Keratinocyte (primary cell): ENCODE results near the gene NHSL2. TPM values are rescaled to one million over a fixed set of nuclear protein-coding genes. Genes with fewer than 3 reads are reported as not detected.

Experiments used
- DNase-seq: peaks from one replicate; pipeline ENCODE4 v3.0.0-alpha.2; 2011; ENCODE audit warnings: low read depth, missing footprints, low spot score
- FAIRE-seq: peaks from 2 replicates; lab custom pipeline; 2011; peaks lifted over from hg19 to GRCh38; lab: Jason Lieb, UNC
- H2AFZ ChIP-seq: 2 replicates; pipeline ENCODE4 v1.6.0; 2012; ENCODE audit warnings: low read length, control low read depth, inconsistent platforms; ENCODE audit not compliant: control insufficient read depth
- H3K27ac ChIP-seq: 2 replicates; pipeline ENCODE4 v1.5.1; 2011; ENCODE audit warnings: low read length; ENCODE audit not compliant: control insufficient read depth, insufficient read depth
- H3K27me3 ChIP-seq: 3 replicates; pipeline ENCODE4 v1.6.0; 2011; ENCODE audit warnings: low read length; ENCODE audit not compliant: control insufficient read depth, insufficient read depth; ENCODE audit errors: extremely low read depth
- H3K36me3 ChIP-seq, 2 experiments: 2 replicates in 1 of 2; 3 replicates in 1 of 2; pipeline ENCODE4 v1.5.1; 2011; ENCODE audit warnings: low read length in 2 of 2, mild to moderate bottlenecking in 1 of 2; ENCODE audit not compliant: control insufficient read depth in 2 of 2, insufficient read depth in 2 of 2; ENCODE audit errors: extremely low read depth in 1 of 2
- H3K4me1 ChIP-seq: 3 replicates; pipeline ENCODE4 v1.5.1; 2011; ENCODE audit warnings: low read length; ENCODE audit not compliant: control insufficient read depth, insufficient read depth; ENCODE audit errors: extremely low read depth
- H3K4me2 ChIP-seq: 3 replicates; pipeline ENCODE4 v1.6.0; 2011; ENCODE audit warnings: low read depth, low read length; ENCODE audit not compliant: control insufficient read depth, insufficient read depth; ENCODE audit errors: extremely low read depth
- H3K4me3 ChIP-seq, 3 experiments: fragments of 200-600 bp in 1 of 3; sonication (generic) in 1 of 3; 2 replicates in 2 of 3; 3 replicates in 1 of 3; pipeline ENCODE4 v1.5.1; 2011 to 2016; ENCODE audit warnings: low read length in 3 of 3, mild to moderate bottlenecking in 3 of 3, control low read depth in 2 of 3, inconsistent platforms in 1 of 3, low read depth in 1 of 3, mixed read lengths in 1 of 3, mixed run types in 1 of 3, moderate library complexity in 1 of 3; ENCODE audit not compliant: control insufficient read depth in 2 of 3, insufficient read depth in 2 of 3; ENCODE audit errors: extremely low read depth in 1 of 3
- H3K79me2 ChIP-seq: 2 replicates; pipeline ENCODE4 v1.6.0; 2012; ENCODE audit warnings: low read length; ENCODE audit not compliant: control insufficient read depth, insufficient read depth
- H3K9ac ChIP-seq: 3 replicates; pipeline ENCODE4 v1.6.0; 2011; ENCODE audit warnings: low read length; ENCODE audit not compliant: control insufficient read depth, insufficient read depth; ENCODE audit errors: extremely low read depth
- H3K9me1 ChIP-seq: 3 replicates; pipeline ENCODE4 v1.6.0; 2011; ENCODE audit warnings: low read length; ENCODE audit not compliant: control insufficient read depth, insufficient read depth; ENCODE audit errors: extremely low read depth
- H3K9me3 ChIP-seq: 2 replicates; pipeline ENCODE4 v1.5.1; 2012; ENCODE audit warnings: low read depth, low read length; ENCODE audit not compliant: control insufficient read depth
- H4K20me1 ChIP-seq: 3 replicates; pipeline ENCODE4 v1.6.0; 2011; ENCODE audit warnings: low read length; ENCODE audit not compliant: control insufficient read depth, insufficient read depth; ENCODE audit errors: extremely low read depth
- CTCF ChIP-seq, 3 experiments: IDR thresholded peaks in 1 of 3; conservative IDR thresholded peaks in 1 of 3; optimal IDR thresholded peaks in 1 of 3; 2 replicates in 2 of 3; 3 replicates in 1 of 3; pipeline versions ENCODE3 to v1.5.1; 2011; ENCODE audit warnings: low read length in 3 of 3, mild to moderate bottlenecking in 3 of 3, moderate library complexity in 2 of 3, control low read depth in 1 of 3, inconsistent platforms in 1 of 3; ENCODE audit not compliant: insufficient read depth in 2 of 3; ENCODE audit errors: extremely low read depth in 1 of 3
- EZH2 ChIP-seq: IDR thresholded peaks from one replicate; pipeline ENCODE4 v1.6.1; 2012; ENCODE audit warnings: inconsistent platforms, mild to moderate bottlenecking, low read length, moderate library complexity
- dilution Hi-C: fragments of 300-500 bp; cut with MboI; formaldehyde crosslinking; loops from one replicate; pipeline ENCODE4 v1.7.0; 2020; ENCODE audit warnings: low sequenced_read_pairs; ENCODE audit not compliant: extremely low pct_ligation_motif_present
- polyA plus RNA-seq, 5 experiments: library from polyadenylated mRNA; depleted of rRNA in 3 of 5; stranded (reverse) in 3 of 5; stranded (forward) in 1 of 5; unstranded in 1 of 5; fragments of >200 nt; gene quantifications; 1 replicate in 1 of 5; 2 replicates in 3 of 5; 3 replicates in 1 of 5; pipeline versions ENCODE4 v1.2.1 to v1.2.3, GENCODE V29; 2011 to 2012; ENCODE audit warnings: missing spikeins in 2 of 5, low read depth in 1 of 5, low replicate concordance in 1 of 5

Gene NHSL2
- polyA plus RNA-seq, 1 donor (not counting 4 experiments of a cell fraction or from before 2014, with no cell fraction given), result 0.04 TPM

GRCh38 chrX:72040506-72040905, 129.9 kb downstream of the NHSL2 start:
- Histone ChIP-seq H3K9ac (no peak overlapping the region), H3K4me1 (no peaks in the 10 kb centered on the region), H4K20me1 (no peaks in the 10 kb centered on the region), H3K9me3 (no peaks in the 10 kb centered on the region), H3K27ac (no peak overlapping the region), H2AFZ (no peak overlapping the region), H3K27me3 (peaks cover 34% of the 10 kb centered on the region), H3K9me1 (no peaks in the 10 kb centered on the region), H3K36me3 (no peaks in the 10 kb centered on the region), H3K4me2 (no peak overlapping the region), H3K4me3 (no peak overlapping the region), H3K79me2 (no peaks in the 10 kb centered on the region)
- TF ChIP-seq EZH2 (no peak), CTCF (optimal IDR thresholded peaks at IDR 0.05 in 1 of 3, IDR thresholded peaks at IDR 0.05 in 1 of 3, conservative IDR thresholded peaks at IDR 0.05 in 1 of 3; ENCODE audit: extremely low read depth in 1 of 3, insufficient read depth in 2 of 3, low read length in 3 of 3) (no peak)
- dilution Hi-C loops, result no loop called here
- FAIRE-seq (no peak), DNase-seq (no peak)

- dilution Hi-C loops, result no loop called here
- Histone ChIP-seq H3K4me2 (no peak overlapping the region), H2AFZ (no peak overlapping the region), H3K9me3 (no peaks in the 10 kb centered on the region), H4K20me1 (no peaks in the 10 kb centered on the region), H3K9ac (no peak overlapping the region), H3K79me2 (no peaks in the 10 kb centered on the region), H3K27ac (no peak overlapping the region), H3K27me3 (peaks cover 40% of the 10 kb centered on the region), H3K4me3 (no peak overlapping the region), H3K36me3 (no peaks in the 10 kb centered on the region), H3K4me1 (no peaks in the 10 kb centered on the region), H3K9me1 (no peaks in the 10 kb centered on the region)
- FAIRE-seq (no peak), DNase-seq (no peak)
- no peak for TF ChIP-seq CTCF (optimal IDR thresholded peaks at IDR 0.05 in 1 of 3, IDR thresholded peaks at IDR 0.05 in 1 of 3, conservative IDR thresholded peaks at IDR 0.05 in 1 of 3; ENCODE audit: extremely low read depth in 1 of 3, insufficient read depth in 2 of 3, low read length in 3 of 3)
These were observed 130.5 kb downstream of the NHSL2 start for GRCh38 chrX:72041176-72041575.
